Upper lobe of left lung (tissue), 6 donors: ENCODE results near the gene PSMA7. TPM values are rescaled to one million over a fixed set of nuclear protein-coding genes. Genes with fewer than 3 reads are reported as not detected.
A peak's percentile ranks its signal among the peaks of the same experiment; 100 is the strongest.

ENCODE experiments used
- ATAC-seq, 2 donors: fragments of 200-7000 bp; cut with Tn5 transposase; one replicate each; pipeline ENCODE4 v1.9.1; 2022; ENCODE audit warnings: mild to moderate bottlenecking in 2 of 2, moderate library complexity in 2 of 2; ENCODE audit not compliant: low FRiP score in 2 of 2
- DNase-seq, 2 donors: peaks; one replicate each; pipeline ENCODE4 v3.0.0-alpha.2; 2019 to 2020
- H3K27ac ChIP-seq, 4 donors: fragments of 200-600 bp; sonication (generic); one replicate each; pipeline ENCODE4 v1.5.1; 2016 to 2019
- H3K27me3 ChIP-seq, 4 donors: fragments of 200-600 bp; sonication (generic); one replicate each; pipeline ENCODE4 v1.5.1; 2017 to 2019
- H3K36me3 ChIP-seq, 4 donors: fragments of 200-600 bp; sonication (generic); one replicate each; pipeline ENCODE4 v1.5.1; 2016 to 2019
- H3K4me1 ChIP-seq, 4 donors: fragments of 200-600 bp; sonication (generic); one replicate each; pipeline ENCODE4 v1.5.1; 2018 to 2019
- H3K4me3 ChIP-seq, 4 donors: fragments of 200-600 bp; sonication (generic); one replicate each; pipeline ENCODE4 v1.5.1; 2017 to 2019; ENCODE audit warnings: mild to moderate bottlenecking in 2 of 4, moderate library complexity in 1 of 4
- H3K9me3 ChIP-seq, 4 donors: fragments of 200-600 bp; sonication (generic); one replicate each; pipeline ENCODE4 v1.5.1; 2018 to 2019
- CTCF ChIP-seq, 6 experiments: fragments of 450-650 bp in 4 of 6; fragments of 200-600 bp in 2 of 6; sonication (generic) in 2 of 6; IDR thresholded peaks; one replicate each; pipeline ENCODE4 v1.5.1; 2016 to 2019; ENCODE audit warnings: antibody characterized with exemption in 6 of 6
- EP300 ChIP-seq, 4 donors: sonication (generic); formaldehyde crosslinking; IDR thresholded peaks; one replicate each; pipeline ENCODE4 v1.5.1; 2017; ENCODE audit warnings: antibody characterized with exemption in 4 of 4, control low read depth in 2 of 4
- POLR2A ChIP-seq, 4 donors: fragments of 450-650 bp; IDR thresholded peaks; one replicate each; pipeline ENCODE4 v1.5.1; 2016 to 2017; ENCODE audit warnings: antibody characterized with exemption in 4 of 4, mild to moderate bottlenecking in 2 of 4
- POLR2AphosphoS5 ChIP-seq, 2 donors: sonication (generic); formaldehyde crosslinking; IDR thresholded peaks; one replicate each; pipeline ENCODE4 v1.5.1; 2017; ENCODE audit warnings: antibody characterized with exemption in 2 of 2
- WGBS, 2 donors: methylation state at CpG; one replicate each; pipeline ENCODE4 v1.1.5; 2017 to 2018; 5-methylcytosine and 5-hydroxymethylcytosine counted together
- total RNA-seq, 6 donors: library from RNA; depleted of rRNA in 4 of 6; stranded (reverse); fragments of >200 nt in 4 of 6; gene quantifications; one replicate each; pipeline versions ENCODE4 v1.1.0 to v1.2.1, GENCODE V29; 2016 to 2021
- donor health status: DM: no; HTN: no; CAD: no; lungs with moderate emphysema.
- donor health status: DM: no; HTN: yes; CAD: no; lungs with severe emphysema.

The PSMA7 gene
- total RNA-seq, 6 donors from 2014 or later, result 186 to 317 (median 240) TPM

- peak overlapping the region in 1 of 4 donors; percentile 8 for H3K27ac ChIP-seq
- TF ChIP-seq EP300 (IDR thresholded peaks at IDR 0.05) (no peak), POLR2A (IDR thresholded peaks at IDR 0.05) (no peak), POLR2AphosphoS5 (IDR thresholded peaks at IDR 0.05) (no peak), CTCF (IDR thresholded peaks at IDR 0.05) (no peak)
- no peaks in the 10 kb centered on the region for H3K27me3 ChIP-seq
- 85 to 91% methylated on average over 8 of the region's 8 CpGs for WGBS, 2 donors
- peaks cover 33 to 82% (median 60%) of the 10 kb centered on the region in 4 donors for H3K36me3 ChIP-seq
- no peak for DNase-seq
- peaks cover 37 to 51% (median 42%) of the 10 kb centered on the region in 4 donors for H3K4me1 ChIP-seq
- H3K4me3 ChIP-seq, result no peak overlapping the region
- H3K9me3 ChIP-seq, result no peaks in the 10 kb centered on the region
- ATAC-seq, result no peak
Measured at GRCh38 chr20:62137478-62138203, 5.6 kb downstream of the PSMA7 start.

GRCh38 chr20:62137092-62137384 lies 6.2 kb downstream of the PSMA7 start:
- Histone ChIP-seq H3K4me3 (no peak overlapping the region), H3K27ac (no peak overlapping the region), H3K36me3 (peaks cover 37 to 88% (median 64%) of the 10 kb centered on the region in 4 donors), H3K27me3 (no peaks in the 10 kb centered on the region), H3K4me1 (peaks cover 40 to 54% (median 45%) of the 10 kb centered on the region in 4 donors), H3K9me3 (no peaks in the 10 kb centered on the region)
- ATAC-seq, result no peak
- TF ChIP-seq CTCF (IDR thresholded peaks at IDR 0.05) (peak in 1 of 6 experiments; percentile 5), POLR2AphosphoS5 (IDR thresholded peaks at IDR 0.05) (no peak)
- 79 to 82% methylated on average over 6 of the region's 6 CpGs for WGBS, 2 donors
- no peak for DNase-seq

GRCh38 chr20:62136283-62137091 lies 6.7 kb downstream of the PSMA7 start:
- no peaks in the 10 kb centered on the region for H3K9me3 ChIP-seq
- TF ChIP-seq CTCF (IDR thresholded peaks at IDR 0.05) (peak; percentile 25 to 74 (median 60)), EP300 (IDR thresholded peaks at IDR 0.05) (no peak)
- WGBS, 2 donors, result 59 to 61% methylated on average over 8 of the region's 8 CpGs
- peaks cover 42 to 94% (median 69%) of the 10 kb centered on the region in 4 donors for H3K36me3 ChIP-seq
- H3K27ac ChIP-seq, result peak overlapping the region in 2 of 4 donors; percentile 13 to 83
- ATAC-seq (peak; percentile 51 to 66), DNase-seq (peak; percentile 65 to 72)
- H3K4me3 ChIP-seq, result no peak overlapping the region
- peaks cover 38 to 54% (median 42%) of the 10 kb centered on the region in 4 donors for H3K4me1 ChIP-seq
- H3K27me3 ChIP-seq, result no peaks in the 10 kb centered on the region

- H3K9me3 ChIP-seq, result no peaks in the 10 kb centered on the region
- DNase-seq, result no peak
- H3K27me3 ChIP-seq, result no peaks in the 10 kb centered on the region
- H3K4me1 ChIP-seq, result peaks cover 30 to 46% (median 35%) of the 10 kb centered on the region in 4 donors
- no peak for ATAC-seq
- TF ChIP-seq EP300 (IDR thresholded peaks at IDR 0.05) (no peak), CTCF (IDR thresholded peaks at IDR 0.05) (no peak), POLR2AphosphoS5 (IDR thresholded peaks at IDR 0.05) (no peak), POLR2A (IDR thresholded peaks at IDR 0.05) (no peak)
- H3K36me3 ChIP-seq, result peaks cover 48 to 97% (median 77%) of the 10 kb centered on the region in 4 donors
- peak overlapping the region in 2 of 4 donors; percentile 81 to 83 for H3K27ac ChIP-seq
- H3K4me3 ChIP-seq, result no peak overlapping the region
- 91 to 96% methylated on average over 8 of the region's 8 CpGs for WGBS, 2 donors
Measured at GRCh38 chr20:62135573-62136266, 7.5 kb downstream of the PSMA7 start.
